ENCODE results near the gene BACH1. TPM values are rescaled to one million over a fixed set of nuclear protein-coding genes. Genes with fewer than 3 reads are reported as not detected.
"Not testable (repeated sequence)": the region's sequence is repeated elsewhere in the genome, so short reads cannot be mapped to it uniquely, and the experiment has no call there.

BACH1 gene
- total RNA-seq (2014; rRNA removed; shearing (Covaris generic)): 30.3 and 40.4 TPM in 2 replicates

GRCh38 chr21:29298348-29299045 lies at the start of gene BACH1:
TSS of gene BACH1 (plus strand) at chr21:29298922. CDS start at chr21:29321281, 22,359 bp downstream.
- DNase-seq (ENCODE audit: low spot score): peak; percentile 89

- not testable (repeated sequence) for DNase-seq (ENCODE audit: low spot score)
These were observed 49.4 kb upstream of the BACH1 start for GRCh38 chr21:29249289-29249688.

- DNase-seq (ENCODE audit: low spot score): no peak
These were observed 48.1 kb upstream of the BACH1 start for GRCh38 chr21:29250636-29251035.

GRCh38 chr21:29253861-29254260 lies 44.9 kb upstream of the BACH1 start:
- DNase-seq (ENCODE audit: low spot score): not testable (repeated sequence)

- DNase-seq (ENCODE audit: low spot score): no peak
These were observed 44.2 kb upstream of the BACH1 start for GRCh38 chr21:29254550-29254949.

- no peak for DNase-seq (ENCODE audit: low spot score)
These were observed 42.4 kb upstream of the BACH1 start for GRCh38 chr21:29256126-29256910.

GRCh38 chr21:29257701-29258100 lies 41.0 kb upstream of the BACH1 start:
- no peak for DNase-seq (ENCODE audit: low spot score)

GRCh38 chr21:29258626-29259338 lies 39.9 kb upstream of the BACH1 start:
- peak; percentile 63 for DNase-seq (ENCODE audit: low spot score)

GRCh38 chr21:29260461-29260860 lies 38.3 kb upstream of the BACH1 start:
- DNase-seq (ENCODE audit: low spot score): no peak

GRCh38 chr21:29261555-29262540 lies 36.9 kb upstream of the BACH1 start:
- no peak for DNase-seq (ENCODE audit: low spot score)

- DNase-seq (ENCODE audit: low spot score): no peak
These were observed 34.0 kb upstream of the BACH1 start for GRCh38 chr21:29264721-29265120.

GRCh38 chr21:29265690-29266479 lies 32.8 kb upstream of the BACH1 start:
- no peak for DNase-seq (ENCODE audit: low spot score)

- no peak for DNase-seq (ENCODE audit: low spot score)
These were observed 31.1 kb upstream of the BACH1 start for GRCh38 chr21:29267666-29268065.

- no peak for DNase-seq (ENCODE audit: low spot score)
These were observed 26.8 kb upstream of the BACH1 start for GRCh38 chr21:29271927-29272333.

GRCh38 chr21:29277442-29277841 lies 21.3 kb upstream of the BACH1 start:
- DNase-seq (ENCODE audit: low spot score): no peak

GRCh38 chr21:29279558-29279957 lies 19.2 kb upstream of the BACH1 start:
- no peak for DNase-seq (ENCODE audit: low spot score)

GRCh38 chr21:29281801-29282200 lies 16.9 kb upstream of the BACH1 start:
- not testable (repeated sequence) for DNase-seq (ENCODE audit: low spot score)

- DNase-seq (ENCODE audit: low spot score): no peak
These were observed 11.3 kb upstream of the BACH1 start for GRCh38 chr21:29287383-29287782.

GRCh38 chr21:29288239-29288638 lies 10.5 kb upstream of the BACH1 start:
- DNase-seq (ENCODE audit: low spot score): no peak

GRCh38 chr21:29289317-29289716 lies 9.4 kb upstream of the BACH1 start:
- no peak for DNase-seq (ENCODE audit: low spot score)

Measured in H4 (cell line).